Ovary (tissue), 9 donors: ENCODE results near the gene PER1. TPM values are rescaled to one million over a fixed set of nuclear protein-coding genes. Genes with fewer than 3 reads are reported as not detected.

Experiments used
- DNase-seq, 5 donors: peaks; one replicate each; pipeline ENCODE4 v3.0.0-alpha.2; 2019 to 2020
- H3K27ac ChIP-seq, 2 donors: fragments of 200-600 bp; one replicate each; pipeline versions ENCODE4 v1.5.1 to v1.8.0; 2019 to 2022
- H3K27me3 ChIP-seq: fragments of 200-600 bp; one replicate; pipeline ENCODE4 v1.8.0; 2022
- H3K36me3 ChIP-seq: fragments of 200-600 bp; sonication (generic); one replicate; pipeline ENCODE4 v1.5.1; 2019
- H3K4me1 ChIP-seq: one replicate; pipeline ENCODE4 v1.8.1; 2013; ENCODE audit warnings: mild to moderate bottlenecking, moderate library complexity; ENCODE audit not compliant: insufficient read depth
- H3K4me3 ChIP-seq: fragments of 200-600 bp; sonication (generic); one replicate; pipeline ENCODE4 v1.5.1; 2017
- H3K9me3 ChIP-seq, 2 donors: fragments of 200-600 bp in 1 of 2; sonication (generic) in 1 of 2; one replicate each; pipeline versions ENCODE4 v1.5.1 to v1.8.1; 2013 to 2019; ENCODE audit warnings: mild to moderate bottlenecking in 1 of 2, moderate library complexity in 1 of 2
- CTCF ChIP-seq, 3 donors: fragments of 450-650 bp in 2 of 3; fragments of 200-600 bp in 1 of 3; IDR thresholded peaks; one replicate each; pipeline versions ENCODE4 v1.5.1 to v1.8.0; 2016 to 2022; ENCODE audit warnings: antibody characterized with exemption in 3 of 3, mild to moderate bottlenecking in 1 of 3
- EP300 ChIP-seq: sonication (generic); formaldehyde crosslinking; IDR thresholded peaks from one replicate; pipeline ENCODE4 v1.6.1; 2017; ENCODE audit warnings: antibody characterized with exemption
- POLR2A ChIP-seq: fragments of 450-650 bp; IDR thresholded peaks from one replicate; pipeline ENCODE4 v1.6.1; 2017; ENCODE audit warnings: antibody characterized with exemption, mild to moderate bottlenecking, moderate library complexity
- WGBS, 3 donors: extraction: QIAGEN DNeasy Blood & Tissue Kit in 1 of 3; methylation state at CpG; one replicate each; pipeline versions ENCODE4 v1.1.5 to v1.1.7; 2013 to 2017; 5-methylcytosine and 5-hydroxymethylcytosine counted together
- intact Hi-C, 4 donors: fragments of 100-400 bp; cut with DNase I; formaldehyde crosslinking; loops; one replicate each; pipeline versions ENCODE4 v1.11.0 to v1.15.1; 2022 to 2023
- polyA plus RNA-seq, 2 donors: library from polyadenylated mRNA; stranded (reverse); fragments of 200-250 nt in 1 of 2; fragments of 350-450 nt in 1 of 2; fragmentation: Illumina TruSeq in 1 of 2; extraction: RNeasy Lipid Tissue Mini Kit (QIAGEN cat#74804) in 1 of 2; gene quantifications; one replicate each; pipeline ENCODE4 v1.2.3, GENCODE V29; 2013 to 2014
- total RNA-seq, 7 donors: library from RNA; depleted of rRNA in 2 of 7; stranded (reverse); fragments of >200 nt in 2 of 7; fragmentation: NEBNext Ultra II Directional in 3 of 7; extraction: Animal tissue kit (Norgen Biotek cat#: 25700) in 3 of 7; gene quantifications; one replicate each; pipeline versions ENCODE4 v1.1.0 to v1.2.4, GENCODE V29; 2016 to 2023
- donor health status: DM: no; HTN: no; CAD: no; lungs with moderate emphysema.
- donor health status: DM: no; HTN: no; CAD: no.
- donor health status: Bipolar disorder and iron deficiency.
- donor health status: DM: yes; HTN: yes; CAD: no.
- donor health status: DM: no; HTN: no; CAD: no.
- donor health status: DM: yes; HTN: yes; CAD: no.

PER1 gene
- total and polyA plus RNA-seq, 9 donors, result 12.8 to 394 (median 164) TPM

DNA sequence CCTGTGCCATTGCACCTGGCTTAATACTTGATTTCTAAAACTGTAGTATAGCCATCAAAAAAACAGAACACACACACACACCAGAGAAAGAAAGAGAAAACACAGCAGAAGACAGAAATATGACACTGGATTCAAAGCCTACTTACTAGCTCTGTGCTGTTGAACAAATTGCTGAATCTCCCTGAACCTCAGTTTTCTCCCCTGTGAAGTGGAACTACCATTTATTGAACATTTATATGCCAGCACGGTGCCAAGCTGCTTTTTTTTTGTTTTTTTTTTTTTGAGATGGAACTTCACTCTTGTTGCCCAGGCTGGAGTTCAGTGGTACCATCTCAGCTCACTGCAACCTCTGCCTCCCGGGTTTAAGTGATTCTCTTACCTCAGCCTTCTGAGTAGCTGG, 51.4 kb downstream of the PER1 start:
- Histone ChIP-seq H3K4me3 (no peak overlapping the region), H3K4me1 (no peaks in the 10 kb centered on the region), H3K27ac (no peak overlapping the region), H3K9me3 (no peaks in the 10 kb centered on the region), H3K27me3 (no peaks in the 10 kb centered on the region), H3K36me3 (no peaks in the 10 kb centered on the region)
- TF ChIP-seq EP300, result no peak
- no peak for TF ChIP-seq CTCF (IDR thresholded peaks at IDR 0.05)
- no peak for TF ChIP-seq POLR2A
- WGBS, 3 donors, result 75 to 80% (median 80%) methylated on average over 2 of the region's 2 CpGs
- intact Hi-C loops, result no loop called here
- DNase-seq, result no peak

DNA sequence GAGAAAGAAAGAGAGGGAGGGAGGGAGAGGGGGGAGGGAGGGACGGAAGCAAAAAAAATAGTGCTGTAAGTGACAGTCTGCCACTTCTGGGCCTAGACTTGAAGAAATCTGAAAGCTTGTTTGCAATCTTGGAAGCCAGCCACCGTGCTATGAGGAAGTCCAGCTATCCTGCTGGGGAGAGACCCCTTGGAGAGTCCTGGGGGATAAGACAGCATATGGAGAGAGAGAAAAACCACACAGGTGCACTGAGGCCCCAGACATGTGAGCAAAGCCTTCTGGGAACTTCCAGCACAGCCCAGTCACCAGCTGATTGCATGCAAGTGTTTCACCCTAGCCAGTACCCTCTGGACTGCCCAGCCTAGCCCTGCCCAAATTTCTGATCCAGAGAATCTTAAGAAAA, 52.1 kb downstream of the PER1 start:
- DNase-seq, result no peak
- no peaks in the 10 kb centered on the region for H3K4me1 ChIP-seq
- intact Hi-C loops, result no loop called here
- H3K36me3 ChIP-seq, result no peaks in the 10 kb centered on the region
- H3K4me3 ChIP-seq, result no peak overlapping the region
- 41 to 55% (median 43%) methylated on average over 2 of the region's 2 CpGs for WGBS, 3 donors
- no peak overlapping the region for H3K27ac ChIP-seq
- no peak for TF ChIP-seq EP300
- TF ChIP-seq CTCF (IDR thresholded peaks at IDR 0.05), result no peak
- TF ChIP-seq POLR2A, result no peak
- H3K27me3 ChIP-seq, result no peaks in the 10 kb centered on the region
- no peaks in the 10 kb centered on the region for H3K9me3 ChIP-seq

DNA sequence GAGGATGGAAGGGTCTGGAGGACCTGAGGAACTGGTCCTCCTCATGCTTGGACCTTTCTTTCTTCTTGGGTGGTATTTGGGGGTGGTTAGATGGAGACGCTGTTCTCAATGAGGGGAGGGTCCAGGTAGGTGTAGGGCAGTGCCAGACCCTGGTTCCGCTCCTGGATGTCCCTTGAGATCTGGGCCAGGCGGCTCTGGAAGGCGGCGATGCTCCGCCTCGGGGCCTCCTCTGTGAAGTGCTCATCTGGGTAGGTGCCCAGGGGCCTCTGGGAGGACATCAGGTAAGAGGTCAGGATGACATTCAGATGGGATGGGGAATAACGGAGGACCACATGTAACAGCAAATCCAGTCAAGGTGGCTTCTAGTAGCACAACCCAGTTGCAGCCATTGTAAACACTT, 55.7 kb downstream of the PER1 start:
- 82 to 88% (median 86%) methylated on average over 8 of the region's 8 CpGs for WGBS, 3 donors
- intact Hi-C loops, result no loop called here
- no peaks in the 10 kb centered on the region for H3K27me3 ChIP-seq
- no peak for DNase-seq
- no peaks in the 10 kb centered on the region for H3K9me3 ChIP-seq
- H3K4me3 ChIP-seq, result no peak overlapping the region
- H3K27ac ChIP-seq, result no peak overlapping the region
- H3K36me3 ChIP-seq, result no peaks in the 10 kb centered on the region
- TF ChIP-seq CTCF (IDR thresholded peaks at IDR 0.05), result no peak
- no peak for TF ChIP-seq POLR2A
- no peak for TF ChIP-seq EP300
- H3K4me1 ChIP-seq, result no peaks in the 10 kb centered on the region

DNA sequence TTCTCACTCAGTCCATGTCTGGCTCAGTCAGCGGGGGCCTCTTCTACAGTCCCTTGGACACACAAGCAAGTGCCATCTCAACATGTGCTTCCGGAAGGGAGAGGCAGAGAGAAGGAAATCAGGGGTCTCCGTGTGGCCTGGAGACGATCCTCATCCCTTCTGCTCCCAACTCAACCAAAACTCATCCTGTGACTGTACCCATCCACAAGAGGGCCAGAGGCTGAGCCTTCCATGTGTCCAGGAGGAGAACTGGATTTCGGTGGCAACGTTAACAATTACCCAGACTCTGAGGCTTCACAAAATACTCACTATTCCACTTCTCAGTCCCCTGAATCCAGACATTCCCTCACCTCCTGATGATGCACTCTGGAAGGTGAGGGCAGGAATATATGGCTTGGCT, 56.8 kb downstream of the PER1 start:
- intact Hi-C loops, result no loop called here
- DNase-seq, result no peak
- 59 to 65% (median 63%) methylated on average over 6 of the region's 6 CpGs for WGBS, 3 donors
- no peaks in the 10 kb centered on the region for H3K9me3 ChIP-seq
- TF ChIP-seq CTCF (IDR thresholded peaks at IDR 0.05) (no peak), EP300 (no peak), POLR2A (no peak)
- H3K27me3 ChIP-seq, result no peaks in the 10 kb centered on the region
- no peak overlapping the region for H3K27ac ChIP-seq
- no peak overlapping the region for H3K4me3 ChIP-seq
- no peaks in the 10 kb centered on the region for H3K36me3 ChIP-seq
- no peaks in the 10 kb centered on the region for H3K4me1 ChIP-seq
